Body of pancreas (tissue), 4 donors: ENCODE measurements around the gene TAS2R39.

Experiments
- CTCF ChIP-seq, 7 experiments: fragments of 450-650 bp in 4 of 7; fragments of 200-600 bp in 3 of 7; sonication (generic) in 3 of 7; IDR thresholded peaks; one replicate each; pipeline ENCODE4 v1.5.1; 2016 to 2019; ENCODE audit warnings: antibody characterized with exemption in 7 of 7
- POLR2A ChIP-seq, 3 donors: fragments of 450-650 bp; IDR thresholded peaks; one replicate each; pipeline ENCODE4 v1.6.1; 2016; ENCODE audit warnings: antibody characterized with exemption in 3 of 3, mild to moderate bottlenecking in 2 of 3

GRCh38 chr7:143185551-143185950 is 2.3 kb downstream of the TAS2R39 start:
- no peak for TF ChIP-seq POLR2A (IDR thresholded peaks at IDR 0.05)
- no peak for TF ChIP-seq CTCF (IDR thresholded peaks at IDR 0.05)
